SHP77 (cell line): ENCODE data around the gene KLRF1.
A peak's percentile ranks its signal among the peaks of the same experiment; 100 is the strongest.

ENCODE experiments used
- DNase-seq, 2 experiments: peaks; one replicate each; lab custom pipeline; 2025; lab: John Stamatoyannopoulos, UW

The KLRF1 gene

DNA sequence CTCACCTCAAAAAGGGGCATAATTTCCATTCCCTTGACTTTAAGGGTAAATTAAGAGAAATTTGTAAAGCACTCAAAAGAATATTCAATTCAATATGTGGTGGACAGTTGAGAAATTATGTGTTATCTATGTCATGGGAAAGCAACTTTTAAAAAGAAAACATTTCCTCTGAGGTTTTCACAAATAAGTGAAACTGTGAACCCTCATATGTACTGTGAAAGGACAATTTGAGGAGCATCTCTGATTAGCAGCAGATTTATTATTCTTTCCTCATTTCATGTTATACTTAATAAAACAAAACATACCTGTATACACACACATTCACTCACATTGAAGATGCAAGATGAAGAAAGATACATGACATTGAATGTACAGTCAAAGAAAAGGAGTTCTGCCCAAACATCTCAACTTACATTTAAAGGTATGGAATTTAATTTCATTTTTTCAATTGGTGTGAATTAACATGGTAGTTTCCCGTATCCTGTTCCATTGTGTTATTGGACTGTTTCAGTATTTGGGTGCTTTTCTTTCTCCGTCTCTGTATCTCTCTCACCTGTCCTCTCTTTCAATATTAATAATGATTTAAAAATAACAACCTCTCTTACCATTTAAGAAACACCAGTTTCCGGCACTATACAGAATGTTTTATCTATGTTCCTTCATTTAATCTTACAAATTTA is at the start of gene KLRF1:
TSS of gene KLRF1 (plus strand) at position 273 of the 680 bp plus-strand sequence. CDS start at position 337, 64 bp downstream.
- no peak for DNase-seq

DNA sequence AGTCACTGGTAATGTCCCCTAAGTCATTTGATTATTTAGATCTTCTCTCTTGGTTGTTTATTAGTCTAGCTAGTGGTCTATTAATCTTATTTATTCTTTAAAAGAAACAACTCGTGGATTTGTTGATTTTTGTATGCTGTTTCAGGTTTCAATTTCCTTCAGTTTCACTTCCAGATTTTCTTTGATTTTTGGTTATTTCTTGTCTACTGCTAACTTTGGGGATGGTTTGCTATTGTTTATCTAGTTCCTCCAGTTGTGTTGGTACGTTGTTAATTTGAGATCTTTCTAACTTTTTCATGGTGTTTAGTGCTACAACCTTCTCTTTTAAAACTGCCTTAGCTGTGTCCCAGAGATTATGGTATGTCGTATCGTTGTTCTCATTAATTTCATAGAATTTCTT is 48.1 kb upstream of the KLRF1 start:
- no peak for DNase-seq

DNA sequence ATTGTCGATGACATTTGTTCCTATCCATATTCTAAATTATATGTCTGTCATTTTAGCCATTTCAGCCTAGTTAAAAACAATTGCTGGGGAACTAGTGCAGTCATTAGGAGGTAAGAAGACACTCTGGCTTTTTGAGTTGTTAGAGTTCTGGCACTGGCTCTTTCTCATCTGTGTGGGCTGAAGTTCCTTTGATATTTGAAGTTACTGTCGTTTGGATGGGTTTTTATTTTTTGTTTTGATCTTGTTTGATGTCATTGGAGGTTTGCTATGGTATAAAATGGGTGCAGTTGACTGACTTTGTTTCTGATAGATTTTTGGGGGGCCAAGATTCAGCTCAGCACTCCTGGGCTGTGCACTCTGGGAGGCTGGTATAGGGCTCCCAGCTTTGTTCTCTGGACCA is 45.9 kb upstream of the KLRF1 start:
- no peak for DNase-seq

DNA sequence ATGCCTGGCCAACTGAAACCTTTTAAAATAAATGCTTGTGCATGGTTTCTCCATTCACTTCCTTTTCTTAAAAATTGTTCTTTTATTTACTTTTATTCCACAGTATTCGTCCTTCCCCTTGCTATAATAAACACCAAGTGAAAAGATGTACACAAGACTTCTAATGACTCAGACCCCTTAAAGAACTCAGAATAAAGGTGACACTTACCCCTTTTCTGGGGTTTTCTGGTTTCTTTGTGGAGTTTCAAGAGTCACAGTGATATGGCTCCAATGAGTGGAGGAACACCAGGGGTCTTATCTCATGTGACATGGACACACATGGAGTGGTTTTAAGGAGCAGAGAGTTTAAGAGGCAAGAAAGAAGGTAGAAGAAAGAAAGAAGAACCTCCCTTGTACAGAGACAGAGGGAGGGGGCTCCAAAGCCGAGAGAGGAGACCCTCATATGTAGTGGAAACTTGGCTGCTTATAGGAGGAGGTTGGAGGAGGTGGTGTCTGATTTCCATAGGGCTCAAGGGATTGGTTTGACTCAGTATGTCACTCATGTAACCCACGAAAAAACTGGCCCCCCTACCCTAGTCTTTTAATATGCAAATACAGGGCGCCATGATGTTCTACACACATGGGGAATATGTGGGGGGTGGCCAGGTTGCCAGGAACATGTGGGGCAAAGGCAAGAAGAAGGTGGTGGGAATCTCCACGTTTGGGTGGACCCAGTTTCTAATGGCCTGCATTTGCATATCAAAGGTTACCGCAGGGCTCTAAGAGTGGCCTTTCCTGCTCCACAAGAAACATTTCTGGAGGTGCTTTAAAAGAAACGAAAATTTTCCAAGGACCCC is 44.5 kb upstream of the KLRF1 start:
- DNase-seq: no peak

DNA sequence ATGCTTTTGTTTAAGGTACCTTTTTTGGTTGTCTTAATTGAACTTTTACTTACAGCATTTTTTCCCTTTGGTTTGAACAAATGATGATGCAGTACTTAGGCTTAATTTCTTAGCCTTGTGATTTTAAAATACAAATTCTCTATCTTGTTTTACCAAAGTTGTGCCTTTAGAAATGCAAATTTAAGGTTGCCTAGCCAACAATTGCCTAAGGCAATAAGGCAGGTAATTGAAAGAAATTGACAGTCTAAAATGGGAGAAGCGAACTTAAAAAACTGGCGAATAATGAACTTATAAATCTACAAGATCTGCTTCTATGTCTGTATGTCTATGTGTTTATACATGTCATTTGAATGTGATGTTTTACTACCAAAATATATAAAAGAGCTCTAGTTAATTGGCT is 43.0 kb upstream of the KLRF1 start:
- DNase-seq: no peak

DNA sequence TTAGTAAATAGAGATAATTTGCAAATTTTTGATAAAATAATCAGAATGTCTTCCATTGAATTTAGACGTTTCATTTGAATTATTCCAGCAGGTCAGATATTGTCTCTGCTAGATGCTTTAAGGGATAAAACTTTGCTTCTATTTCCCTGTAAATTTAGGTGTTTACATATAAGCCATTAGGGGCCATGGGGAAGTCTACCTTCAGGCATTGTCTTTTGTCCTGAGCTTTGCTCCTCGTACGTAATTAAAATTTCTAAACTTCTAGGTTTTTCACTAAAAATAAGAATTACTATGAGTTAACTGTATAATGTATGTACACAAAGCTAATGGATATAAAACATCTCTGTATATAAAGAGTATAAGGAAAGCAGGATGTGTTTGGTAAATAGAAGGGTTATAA is 42.5 kb upstream of the KLRF1 start:
- no peak for DNase-seq

GRCh38 chr12:9786726-9787717 is 40.3 kb upstream of the KLRF1 start:
- no peak for DNase-seq

DNA sequence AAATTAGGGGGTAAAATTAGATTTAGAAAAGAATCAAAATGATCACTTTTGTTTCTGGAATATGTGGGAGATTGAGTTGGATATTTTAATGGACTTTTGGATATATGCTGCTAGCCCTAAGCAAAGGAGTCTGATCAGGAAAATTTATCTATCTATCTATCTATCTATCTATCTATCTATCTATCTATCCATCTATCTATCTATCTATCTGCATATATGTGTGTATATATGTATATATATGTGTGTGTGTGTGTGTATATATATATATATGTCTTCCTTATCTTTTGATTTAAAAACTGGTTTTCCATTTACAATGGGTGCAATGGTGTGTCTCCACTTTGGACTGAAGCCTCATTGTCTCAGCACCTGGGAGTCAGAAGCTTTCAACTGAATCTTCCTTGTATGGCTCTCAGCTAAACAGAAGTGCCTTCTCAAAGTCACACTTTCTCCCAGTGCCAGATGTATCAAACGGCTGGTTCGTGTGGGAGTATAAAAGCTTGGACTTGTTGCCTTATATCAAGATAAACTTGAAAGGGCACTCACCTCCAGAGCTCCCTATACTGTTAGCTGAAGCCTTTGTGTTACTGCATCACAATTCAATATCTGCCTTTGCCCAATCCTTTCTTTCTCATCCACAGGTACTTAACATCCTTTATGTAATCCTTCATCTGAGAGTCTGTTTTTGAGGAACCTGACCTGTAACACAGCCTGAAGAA is 34.9 kb upstream of the KLRF1 start:
- no peak for DNase-seq

GRCh38 chr12:9792961-9793617 is 34.2 kb upstream of the KLRF1 start:
- no peak for DNase-seq

DNA sequence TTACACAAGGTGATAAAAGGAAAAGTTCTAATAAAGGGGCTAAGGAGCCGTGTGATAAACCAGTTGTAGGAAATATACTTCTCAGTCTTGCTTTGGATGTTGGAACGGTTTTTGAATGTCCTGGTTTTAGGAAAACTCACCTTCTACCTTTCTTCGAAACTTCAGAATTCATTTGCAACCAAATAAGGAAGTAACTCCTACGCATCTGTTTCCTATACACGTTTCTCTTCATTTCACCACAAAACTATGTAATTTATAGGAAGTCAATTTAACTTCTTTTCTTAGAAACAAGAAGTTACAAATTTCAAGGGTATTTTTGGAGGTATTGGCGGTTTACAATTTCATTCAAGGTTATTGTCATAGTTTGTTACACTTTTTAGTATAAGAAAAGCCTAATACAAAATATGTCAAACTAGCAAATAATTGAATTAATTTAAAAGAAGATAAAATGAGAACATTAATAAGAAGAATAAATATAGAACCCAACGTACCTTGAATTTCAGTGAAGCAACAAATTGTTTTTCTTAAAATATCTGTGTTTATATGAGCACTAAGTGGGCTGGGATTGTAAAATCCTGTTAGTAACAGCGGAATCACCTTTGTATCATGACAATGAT is 33.4 kb upstream of the KLRF1 start:
- DNase-seq: no peak

DNA sequence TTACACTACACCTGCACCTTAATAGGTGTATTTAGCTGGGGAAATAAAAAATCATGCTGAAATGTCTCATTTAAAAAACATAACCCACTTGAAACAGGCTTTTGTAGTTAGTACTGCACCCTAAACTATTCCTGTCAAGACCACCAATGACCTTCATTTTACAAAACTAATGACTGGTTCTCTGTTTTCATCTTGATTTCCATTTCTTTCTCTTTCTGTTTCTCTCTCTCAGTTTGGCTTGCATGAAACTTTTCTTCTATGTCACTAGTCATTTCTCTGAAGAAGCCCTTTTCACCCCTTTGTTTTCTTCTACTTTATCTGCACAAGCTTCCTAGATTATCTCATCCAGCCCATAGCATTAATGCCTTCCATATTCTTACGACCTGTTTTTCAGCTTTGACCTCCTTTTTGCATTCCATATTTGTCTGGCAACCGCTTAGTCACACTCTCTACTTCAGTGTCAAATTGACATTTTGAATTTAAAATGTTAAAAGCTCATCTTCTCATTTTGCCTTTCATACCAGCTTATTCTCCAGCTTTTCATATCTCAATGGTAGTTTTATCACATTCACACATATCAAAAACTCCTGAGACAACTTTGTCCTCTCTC is 32.7 kb upstream of the KLRF1 start:
- DNase-seq: no peak

GRCh38 chr12:9795945-9796344 is 31.3 kb upstream of the KLRF1 start:
- DNase-seq: no peak

DNA sequence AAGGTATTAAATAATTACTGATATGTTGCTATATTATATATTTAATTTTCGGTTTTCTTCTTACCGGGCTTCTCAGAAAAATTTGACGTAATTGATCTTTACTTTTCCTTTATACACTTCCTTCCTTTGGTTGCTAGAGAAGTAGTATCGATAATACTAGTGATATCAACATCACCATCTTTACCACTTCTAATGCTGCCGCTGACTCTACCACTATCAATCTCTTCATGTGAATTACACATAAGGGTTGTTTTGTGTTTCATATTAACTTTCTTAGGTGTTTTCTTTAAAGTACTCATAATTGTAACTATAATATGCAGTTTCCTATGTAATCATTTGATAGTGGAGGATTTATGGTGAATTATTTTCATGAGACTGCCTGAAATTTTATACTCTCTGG is 30.9 kb upstream of the KLRF1 start:
- DNase-seq: no peak

DNA sequence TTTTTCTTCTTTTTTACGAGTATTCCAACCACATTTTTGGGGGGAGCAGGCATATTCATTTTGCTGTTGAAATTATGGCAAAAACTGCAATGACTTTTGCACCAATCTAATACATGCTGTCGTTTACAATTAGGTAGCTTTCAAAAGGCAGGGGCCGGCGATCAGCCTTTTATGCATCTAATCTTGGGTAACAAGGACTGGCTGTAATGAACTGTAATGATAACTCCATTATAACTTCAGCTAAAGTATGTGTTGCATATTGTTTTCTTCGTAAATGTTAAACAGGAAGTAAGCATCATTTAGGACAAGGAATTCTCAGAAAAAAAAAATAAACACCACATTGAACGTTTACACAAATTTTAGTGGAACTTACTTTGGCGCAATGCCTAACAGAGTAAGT is 30.3 kb upstream of the KLRF1 start:
- no peak for DNase-seq

DNA sequence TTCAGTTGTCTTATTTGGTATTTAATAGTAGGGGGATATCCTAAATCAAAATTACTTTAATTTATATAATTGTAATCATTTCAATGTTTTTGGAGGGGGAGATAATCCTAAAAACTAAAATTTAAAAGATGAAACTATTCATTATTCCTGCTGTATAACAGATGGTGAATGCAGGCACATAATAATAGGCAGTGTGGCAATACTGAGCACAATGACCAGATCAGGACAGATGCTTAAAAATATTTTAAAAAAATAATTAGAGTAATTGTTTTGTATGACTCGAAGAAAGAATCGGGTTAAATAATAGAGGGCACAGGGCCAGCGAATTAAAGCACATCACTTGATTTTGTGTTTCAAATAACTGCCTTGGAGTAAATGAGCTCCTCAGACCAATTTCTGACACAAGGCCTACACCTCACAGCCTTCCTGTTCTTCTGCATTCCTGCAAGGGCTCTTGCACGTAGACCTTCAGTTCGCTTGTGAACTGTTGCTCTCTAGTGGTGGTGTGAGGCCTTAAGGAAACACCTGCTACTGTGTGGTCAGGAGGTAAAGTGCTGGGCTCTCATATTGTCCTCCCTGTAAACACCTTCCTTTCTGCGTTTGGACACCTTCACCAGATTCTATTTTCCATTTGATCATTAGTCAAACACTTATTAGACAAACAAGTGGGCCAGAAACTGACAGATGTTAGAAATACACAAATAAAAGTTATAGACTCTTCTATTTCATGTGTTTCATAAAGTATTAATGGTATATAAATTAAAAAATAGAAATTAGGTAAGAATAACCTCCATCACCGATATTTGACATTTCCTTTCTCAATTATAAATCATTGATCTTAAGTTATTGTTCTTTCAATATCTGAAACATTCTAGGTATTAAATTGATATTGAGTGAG is 29.3 kb upstream of the KLRF1 start:
- peak in 1 of 2 experiments; percentile 22 for DNase-seq

DNA sequence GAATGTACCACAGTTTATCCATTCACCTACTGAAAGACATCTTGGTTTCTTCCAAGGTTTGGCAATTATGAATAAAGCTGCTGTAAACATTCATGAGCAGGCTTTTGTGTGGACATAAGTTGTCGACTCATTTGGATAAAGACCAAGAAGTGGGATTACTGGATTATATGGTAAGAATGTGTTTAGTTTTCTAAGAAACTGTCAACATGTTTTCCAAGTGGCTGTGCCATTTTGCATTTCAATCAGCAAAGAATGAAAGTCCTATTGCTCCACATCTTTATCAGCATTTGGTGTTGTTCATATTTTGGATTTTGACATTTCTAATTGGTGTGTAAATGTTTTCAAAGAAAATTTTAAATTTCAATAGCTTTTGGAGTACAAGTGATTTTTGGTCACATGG is 27.3 kb upstream of the KLRF1 start:
- DNase-seq: no peak

DNA sequence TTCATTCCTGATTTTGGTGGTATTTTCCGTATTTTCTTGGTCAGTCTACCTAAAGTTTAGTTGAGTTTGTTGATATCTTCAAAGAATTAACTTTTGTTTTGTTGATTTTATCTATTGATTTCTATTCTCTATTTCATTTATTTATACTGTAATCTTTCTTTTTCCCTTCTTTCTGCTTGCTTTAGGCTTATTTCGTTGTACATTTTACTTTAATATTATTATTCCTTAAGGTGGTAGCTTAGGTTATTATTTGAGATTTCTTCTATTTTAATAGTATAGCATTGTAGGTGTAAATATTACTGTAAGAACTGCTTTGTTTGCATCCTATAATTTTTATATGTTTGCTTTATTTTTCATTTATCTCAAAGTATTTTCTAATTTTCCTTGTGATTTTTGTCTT is 21.4 kb upstream of the KLRF1 start:
- DNase-seq: no peak

- no peak for DNase-seq
Observed at GRCh38 chr12:9806714-9807113, 20.6 kb upstream of the KLRF1 start.

GRCh38 chr12:9808504-9808903 is 18.8 kb upstream of the KLRF1 start:
- no peak for DNase-seq
